SKM-1 (cell line): ENCODE results near the gene RPL21.
"Not testable (repeated sequence)": the region's sequence is repeated elsewhere in the genome, so short reads cannot be mapped to it uniquely, and the experiment has no call there.

Experiments used
- DNase-seq: peaks from one replicate; lab custom pipeline; 2025; ENCODE audit not compliant: unreplicated experiment; lab: John Stamatoyannopoulos, UW

RPL21 gene

DNA sequence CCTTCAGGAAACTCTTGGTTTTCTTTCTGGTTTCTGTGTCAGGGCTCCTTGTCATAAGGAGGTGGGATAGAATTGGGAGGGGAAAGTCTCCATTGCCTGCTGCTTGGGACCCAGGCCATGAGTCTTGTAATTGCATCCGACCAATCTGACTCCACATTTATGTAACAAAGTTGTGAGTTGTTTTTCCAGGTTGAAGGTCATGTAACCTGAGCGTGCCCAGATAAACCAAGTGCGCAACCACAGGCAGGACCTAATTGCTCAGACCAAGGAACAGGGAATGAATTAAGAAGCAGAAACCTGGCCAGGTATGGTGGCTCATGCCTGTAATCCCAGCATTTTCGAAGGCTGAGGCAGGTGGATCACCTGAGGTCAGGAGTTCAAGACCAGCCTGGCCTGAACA, 37.0 kb downstream of the RPL21 start:
- no peak for DNase-seq

DNA sequence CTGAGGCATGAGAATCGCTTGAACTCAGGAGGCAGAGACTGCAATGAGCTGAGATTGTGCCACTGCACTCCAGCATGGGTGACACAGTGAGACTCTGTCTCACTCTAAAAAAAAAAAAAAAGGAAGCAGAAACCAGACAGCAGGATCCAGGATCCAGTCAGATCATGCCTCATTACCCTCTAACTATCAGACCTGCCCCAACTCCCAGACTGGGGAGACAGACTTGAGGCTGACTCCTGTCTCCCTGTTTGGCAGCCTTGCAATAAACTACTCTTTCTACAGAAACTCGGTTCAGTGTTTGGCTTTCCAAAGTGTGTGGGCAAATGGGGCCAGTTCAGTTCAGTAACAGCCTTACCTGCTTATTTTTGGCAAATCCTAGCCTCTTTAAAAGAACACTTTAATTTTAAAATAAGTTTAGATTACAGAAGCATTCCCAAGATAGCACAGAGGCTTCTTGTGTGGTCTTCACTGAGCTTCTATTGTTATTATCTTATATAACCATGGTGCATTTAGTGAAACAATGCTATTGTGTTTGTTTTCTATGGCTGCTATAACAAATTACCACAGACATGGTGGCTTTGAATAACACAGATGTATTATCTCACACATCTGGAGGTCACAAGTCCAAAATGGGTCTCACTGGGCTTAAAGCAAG, 37.8 kb downstream of the RPL21 start:
- DNase-seq = no peak

DNA sequence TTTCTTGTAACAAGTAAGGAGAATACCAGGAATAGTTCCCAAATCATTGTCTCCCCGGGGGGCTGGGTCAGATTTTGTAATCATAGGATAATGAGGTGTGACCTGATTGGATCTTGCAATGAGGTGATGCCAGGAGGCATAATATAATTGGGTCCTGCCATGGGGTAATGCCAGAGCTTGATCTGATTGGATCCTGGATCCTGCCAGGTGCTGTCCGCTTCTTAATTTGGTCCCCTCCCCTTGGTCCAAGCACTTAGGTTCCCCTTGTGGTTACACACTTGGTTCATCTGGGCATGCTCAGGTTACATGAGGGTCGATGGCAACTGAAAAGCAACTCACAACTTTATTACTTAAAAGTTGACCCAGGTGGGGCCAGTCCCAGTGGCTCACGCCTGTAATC, 39.4 kb downstream of the RPL21 start:
- no peak for DNase-seq

DNA sequence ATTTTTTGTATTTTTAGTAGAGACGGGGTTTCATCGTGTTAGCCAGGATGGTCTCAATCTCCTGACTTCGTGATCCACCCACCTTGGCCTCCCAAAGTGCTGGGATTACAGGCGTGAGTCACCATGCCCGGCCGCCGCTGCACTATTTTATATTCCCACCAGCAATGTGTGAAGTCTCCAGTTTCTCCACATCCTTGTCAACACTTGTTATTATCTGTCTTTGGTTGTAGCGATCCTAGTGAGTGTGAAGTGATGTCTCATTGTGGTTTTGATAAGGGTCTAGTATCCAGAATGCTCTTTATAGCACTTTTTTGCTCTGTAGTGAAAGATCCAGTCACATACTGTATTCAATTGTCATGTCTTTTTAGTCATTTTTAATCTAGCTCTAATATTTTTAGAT, 40.6 kb downstream of the RPL21 start:
- DNase-seq = not testable (repeated sequence)

GRCh38 chr13:27293076-27293691, 41.8 kb downstream of the RPL21 start:
- no peak for DNase-seq

DNA sequence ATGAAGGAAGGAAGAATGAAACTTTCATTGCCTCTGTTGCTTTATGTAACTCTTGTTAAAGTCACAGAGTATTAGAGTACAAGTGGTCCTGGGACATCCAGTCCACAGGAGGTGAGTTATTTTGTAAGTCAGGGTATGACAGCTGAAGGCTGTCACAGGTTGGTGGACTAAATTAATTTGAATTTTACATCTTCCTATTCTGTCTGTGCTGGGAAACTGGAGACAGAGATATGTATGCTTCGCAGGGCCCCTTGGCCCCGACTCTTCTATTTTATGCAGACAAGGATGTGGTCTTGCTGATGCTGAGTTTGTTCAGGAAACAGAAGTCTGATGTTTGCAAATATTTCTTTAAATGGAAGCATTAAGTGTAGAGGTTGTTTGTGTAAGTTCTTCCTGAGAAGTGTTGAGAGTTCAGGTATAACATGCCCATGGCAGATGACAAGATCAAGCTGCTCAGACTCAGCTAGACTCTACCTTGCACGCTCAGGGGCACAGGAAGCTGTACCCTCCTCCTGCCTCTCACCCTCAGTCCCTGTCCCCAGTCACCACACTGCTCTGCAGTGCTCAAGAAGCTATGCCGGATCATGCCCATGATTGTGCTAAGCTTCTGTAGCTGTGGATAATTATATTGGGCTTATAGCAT, 42.6 kb downstream of the RPL21 start:
- DNase-seq = no peak

- no peak for DNase-seq
Observed at GRCh38 chr13:27295096-27295495, 43.7 kb downstream of the RPL21 start.

DNA sequence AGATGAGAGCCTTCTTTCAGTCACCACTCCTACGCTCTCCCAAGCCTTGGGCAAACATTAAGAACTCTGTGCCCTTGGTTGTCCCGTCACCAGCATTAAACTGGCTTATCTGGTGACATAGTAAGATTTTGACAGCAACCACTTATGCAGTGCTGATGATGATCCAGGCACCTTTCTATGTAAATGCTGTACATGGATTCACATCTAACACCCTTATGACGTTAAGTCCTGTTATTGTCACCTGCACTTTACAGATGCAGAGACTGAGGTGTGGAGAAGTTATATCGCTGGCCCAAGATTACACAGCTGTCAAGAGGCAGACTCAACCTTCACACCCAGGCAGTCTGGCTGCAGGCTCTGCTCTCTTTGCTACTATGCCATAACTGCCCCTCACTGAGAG, 44.3 kb downstream of the RPL21 start:
- DNase-seq = no peak

DNA sequence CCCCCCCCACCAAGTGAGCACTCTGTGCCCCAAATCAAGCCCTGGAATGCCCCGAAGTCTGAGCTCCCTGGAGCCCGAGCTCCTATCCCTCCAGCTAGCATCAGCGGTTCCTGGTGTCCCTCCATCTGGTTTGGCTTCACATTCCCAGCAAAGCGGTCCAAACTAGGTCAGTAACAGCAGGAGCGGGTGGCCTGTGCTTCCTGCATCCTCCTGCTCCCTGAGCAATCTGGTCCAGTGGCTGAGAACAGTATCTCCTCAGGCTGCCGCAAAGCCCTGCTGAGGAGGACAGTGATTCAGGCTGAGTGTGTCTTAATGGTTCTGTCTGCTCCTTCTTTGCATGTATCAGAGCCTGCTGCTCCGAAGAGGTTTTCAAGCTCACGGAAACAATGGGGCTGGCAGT, 45.1 kb downstream of the RPL21 start:
- DNase-seq = no peak

GRCh38 chr13:27298849-27299248, 47.5 kb downstream of the RPL21 start:
- DNase-seq = no peak

DNA sequence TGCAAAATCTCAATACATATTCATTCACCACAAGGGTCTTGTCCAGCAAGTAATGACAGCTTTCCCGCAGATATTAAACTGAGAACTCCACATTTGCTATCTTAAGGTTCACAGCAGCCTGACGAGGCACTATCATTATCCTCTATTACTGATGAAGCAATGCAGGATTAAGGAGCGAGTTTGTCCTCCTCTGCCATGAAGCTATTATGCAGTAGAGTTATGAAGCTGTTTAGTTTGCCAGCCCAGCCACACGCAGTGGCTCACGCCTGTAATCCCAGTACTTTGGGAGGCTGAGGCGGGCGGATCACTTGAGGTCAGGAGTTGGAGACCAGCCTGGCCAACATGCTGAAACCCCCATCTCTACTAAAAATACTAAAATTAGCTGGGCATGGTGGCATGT, 49.0 kb downstream of the RPL21 start:
- not testable (repeated sequence) for DNase-seq

GRCh38 chr13:27300941-27301586, 49.7 kb downstream of the RPL21 start:
- DNase-seq = no peak

- no peak for DNase-seq
Observed at GRCh38 chr13:27302643-27303262, 51.4 kb downstream of the RPL21 start.

GRCh38 chr13:27304099-27304498, 52.7 kb downstream of the RPL21 start:
- no peak for DNase-seq

GRCh38 chr13:27304611-27305010, 53.3 kb downstream of the RPL21 start:
- DNase-seq = no peak
